HepG2 (cell line): Measurements from ENCODE around the gene SLC5A10. TPM values are rescaled to one million over a fixed set of nuclear protein-coding genes. Genes with fewer than 3 reads are reported as not detected.

Experiments
- BRCA1 ChIP-seq: sonication (generic); formaldehyde crosslinking; IDR thresholded peaks from 2 replicates; pipeline ENCODE4 v1.4.0; 2020; ENCODE audit warnings: missing genetic modification reagents
- CENPX ChIP-seq: sonication (generic); formaldehyde crosslinking; IDR thresholded peaks from 2 replicates; pipeline ENCODE4 v1.9.0; 2021; ENCODE audit warnings: mild to moderate bottlenecking, missing genetic modification reagents, moderate library complexity
- CREB1 ChIP-seq, 2 experiments: fragments of 450-650 bp in 1 of 2; IDR thresholded peaks; 2 replicates each; pipeline ENCODE4 v1.6.1; 2016 to 2017; ENCODE audit warnings: control low read depth in 1 of 2, mild to moderate bottlenecking in 1 of 2, missing compliant biosample characterization in 1 of 2, missing genetic modification characterization in 1 of 2
- FOXK2 ChIP-seq: fragments of 450-650 bp; IDR thresholded peaks from 2 replicates; pipeline ENCODE4 v1.6.1; 2016
- FOXM1 ChIP-seq: sonication (generic); formaldehyde crosslinking; IDR thresholded peaks from 2 replicates; pipeline ENCODE4 v1.5.0; 2020; ENCODE audit warnings: missing genetic modification reagents
- KAT8 ChIP-seq: IDR thresholded peaks from 2 replicates; pipeline ENCODE4 v1.6.1; 2016; ENCODE audit warnings: missing genetic modification reagents, missing compliant biosample characterization
- KDM3A ChIP-seq: IDR thresholded peaks from 2 replicates; pipeline ENCODE4 v1.6.1; 2018; ENCODE audit warnings: low read depth, missing compliant biosample characterization
- NFE2 ChIP-seq: sonication (generic); formaldehyde crosslinking; IDR thresholded peaks from 2 replicates; pipeline ENCODE4 v1.4.0; 2020; ENCODE audit warnings: missing genetic modification reagents
- PCBP1 ChIP-seq: fragments of 200-400 bp; formaldehyde crosslinking; IDR thresholded peaks from 2 replicates; pipeline ENCODE4 v1.6.1; 2017; ENCODE audit warnings: mild to moderate bottlenecking, low read depth, low read length, borderline replicate concordance
- PRDM10 ChIP-seq: sonication (generic); formaldehyde crosslinking; IDR thresholded peaks from 2 replicates; pipeline ENCODE4 v1.4.0; 2020; ENCODE audit warnings: low read depth, missing genetic modification reagents
- SAP130 ChIP-seq: IDR thresholded peaks from 2 replicates; pipeline ENCODE4 v1.6.1; 2016; ENCODE audit warnings: low read depth
- SOX13 ChIP-seq, 3 experiments: fragments of 450-650 bp in 1 of 3; sonication (generic) in 1 of 3; formaldehyde crosslinking in 1 of 3; IDR thresholded peaks in 2 of 3; conservative IDR thresholded peaks in 1 of 3; 2 replicates each; pipeline versions ENCODE4 v1.5.0 to v1.6.1; 2016 to 2020; ENCODE audit warnings: antibody characterized with exemption in 1 of 3, mild to moderate bottlenecking in 1 of 3, missing compliant biosample characterization in 1 of 3, missing genetic modification reagents in 1 of 3, moderate library complexity in 1 of 3
- SPEN ChIP-seq: sonication (generic); formaldehyde crosslinking; IDR thresholded peaks from 2 replicates; pipeline ENCODE4 v1.5.1; 2020; ENCODE audit warnings: low read depth, mild to moderate bottlenecking, missing genetic modification reagents
- ZBTB21 ChIP-seq: sonication (generic); formaldehyde crosslinking; IDR thresholded peaks from 2 replicates; pipeline ENCODE4 v1.4.0; 2020; ENCODE audit warnings: missing genetic modification reagents
- ZNF101 ChIP-seq: sonication (generic); formaldehyde crosslinking; IDR thresholded peaks from 2 replicates; pipeline ENCODE4 v1.4.0; 2020; ENCODE audit warnings: mild to moderate bottlenecking, low read depth, missing genetic modification reagents, borderline replicate concordance
- ZNF205 ChIP-seq: IDR thresholded peaks from 2 replicates; pipeline ENCODE4 v1.6.1; 2018; ENCODE audit warnings: missing biosample characterization, missing genetic modification reagents
- ZNF232 ChIP-seq: sonication (generic); formaldehyde crosslinking; IDR thresholded peaks from 2 replicates; pipeline ENCODE4 v1.4.0; 2020; ENCODE audit warnings: missing genetic modification reagents, borderline replicate concordance
- ZNF260 ChIP-seq: sonication (generic); formaldehyde crosslinking; IDR thresholded peaks from 2 replicates; pipeline ENCODE4 v1.4.0; 2020; ENCODE audit warnings: missing genetic modification reagents, low read depth, mild to moderate bottlenecking, borderline replicate concordance
- ZNF547 ChIP-seq: sonication (generic); formaldehyde crosslinking; IDR thresholded peaks from 2 replicates; pipeline ENCODE4 v1.5.1; 2020; ENCODE audit warnings: mild to moderate bottlenecking, missing genetic modification reagents
- ZNF563 ChIP-seq: sonication (generic); formaldehyde crosslinking; IDR thresholded peaks from 2 replicates; pipeline ENCODE4 v1.8.0; 2022; ENCODE audit warnings: mild to moderate bottlenecking, moderate library complexity, missing genetic modification reagents
- ZNF577 ChIP-seq: sonication (generic); formaldehyde crosslinking; IDR thresholded peaks from 2 replicates; pipeline ENCODE4 v1.4.0; 2020; ENCODE audit warnings: mild to moderate bottlenecking, low read depth, missing genetic modification reagents, borderline replicate concordance
- ZNF749 ChIP-seq: sonication (generic); formaldehyde crosslinking; IDR thresholded peaks from 2 replicates; pipeline ENCODE4 v1.8.0; 2022; ENCODE audit warnings: mild to moderate bottlenecking, missing genetic modification reagents, moderate library complexity, borderline replicate concordance
- ZSCAN12 ChIP-seq: sonication (generic); formaldehyde crosslinking; IDR thresholded peaks from 2 replicates; pipeline ENCODE4 v1.9.0; 2021; ENCODE audit warnings: mild to moderate bottlenecking, missing genetic modification reagents
- ZSCAN31 ChIP-seq: sonication (generic); formaldehyde crosslinking; IDR thresholded peaks from 2 replicates; pipeline ENCODE4 v1.5.0; 2020; ENCODE audit warnings: low read depth, mild to moderate bottlenecking, missing genetic modification reagents
- polyA plus RNA-seq, 8 experiments: library from polyadenylated mRNA; depleted of rRNA in 3 of 8; stranded (reverse) in 7 of 8; unstranded in 1 of 8; fragments of >200 nt; fragmentation: Illumina TruSeq in 4 of 8; extraction: Trizol in 4 of 8; gene quantifications; 2 replicates each; pipeline versions ENCODE4 v1.2.1 to v1.2.3, GENCODE V29; 2011 to 2016; ENCODE audit warnings: low read depth in 4 of 8, missing spikeins in 1 of 8, mixed read lengths in 1 of 8; ENCODE audit not compliant: insufficient read depth in 1 of 8
- total RNA-seq, 5 experiments: library from RNA; depleted of rRNA; stranded (reverse); fragments of >200 nt; fragmentation: Illumina TruSeq; extraction: Trizol; gene quantifications; 2 replicates each; pipeline ENCODE4 v1.2.3, GENCODE V29; 2016; ENCODE audit warnings: low read depth in 1 of 5
- TF ChIP-seq, protein P1 (sequence below): IDR thresholded peaks from 2 replicates; pipeline ENCODE4 v1.6.1; 2016; ENCODE audit warnings: missing biosample characterization, missing genetic modification reagents, low read depth

Gene SLC5A10
- total and polyA plus RNA-seq, 2 of the 13 experiments (the other 11 are each of a cell fraction or from before 2014, with no cell fraction given), result 0.05 TPM; not detected in 1

GRCh38 chr17:19005789-19006430 is 53.9 kb downstream of the SLC5A10 start (continued):
- no peak for TF ChIP-seq FOXK2
- no peak; the same call in 1 of the 2 replicates for TF ChIP-seq SPEN (CRISPR knock-in tag)
- TF ChIP-seq ZNF232 (CRISPR knock-in tag), result no peak
- TF ChIP-seq ZNF260 (CRISPR knock-in tag), result no peak
- no peak for TF ChIP-seq ZNF205 (CRISPR knock-in tag)
- TF ChIP-seq ZNF577 (CRISPR knock-in tag), result no peak
- TF ChIP-seq FOXM1 (CRISPR knock-in tag), result no peak
- TF ChIP-seq, protein P1, sequence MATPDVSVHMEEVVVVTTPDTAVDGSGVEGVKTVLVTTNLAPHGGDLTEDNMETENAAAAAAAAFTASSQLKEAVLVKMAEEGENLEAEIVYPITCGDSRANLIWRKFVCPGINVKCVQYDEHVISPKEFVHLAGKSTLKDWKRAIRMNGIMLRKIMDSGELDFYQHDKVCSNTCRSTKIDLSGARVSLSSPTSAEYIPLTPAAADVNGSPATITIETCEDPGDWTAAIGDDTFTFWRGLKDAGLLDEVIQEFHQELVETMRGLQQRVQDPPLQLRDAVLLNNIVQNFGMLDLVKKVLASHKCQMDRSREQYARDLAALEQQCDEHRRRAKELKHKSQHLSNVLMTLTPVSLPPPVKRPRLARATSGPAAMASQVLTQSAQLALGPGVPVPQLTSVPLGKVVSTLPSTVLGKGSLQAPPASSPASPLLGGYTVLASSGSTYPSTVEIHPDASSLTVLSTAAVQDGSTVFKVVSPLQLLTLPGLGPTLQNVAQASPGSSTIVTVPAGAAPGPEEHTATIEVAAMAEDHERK (CRISPR knock-in tag), result no peak
- no peak; the same call in 1 of the 2 replicates for TF ChIP-seq KAT8 (CRISPR knock-in tag)
- no peak for TF ChIP-seq ZNF101 (CRISPR knock-in tag)
- TF ChIP-seq ZNF547 (CRISPR knock-in tag), result no peak
- TF ChIP-seq CREB1 (IDR thresholded peaks at IDR 0.05), result no peak
- no peak for TF ChIP-seq CREB1 (CRISPR knock-in tag; IDR thresholded peaks at IDR 0.05)
- no peak for TF ChIP-seq ZNF563
- no peak for TF ChIP-seq BRCA1
- 0 out of 2 replicates have a peak, but pooled peaks have one; percentile 41 for TF ChIP-seq ZSCAN31
- peak; percentile 73; the same call in 1 of the 2 replicates for TF ChIP-seq KDM3A
- TF ChIP-seq ZSCAN12 (CRISPR knock-in tag), result no peak
- TF ChIP-seq ZNF749 (CRISPR knock-in tag), result no peak
- TF ChIP-seq CENPX (CRISPR knock-in tag), result no peak
- 0 out of 2 replicates have a peak, but pooled peaks have one; percentile 44 for TF ChIP-seq ZBTB21 (CRISPR knock-in tag)
- no peak for TF ChIP-seq NFE2 (CRISPR knock-in tag)
- TF ChIP-seq SOX13 (IDR thresholded peaks at IDR 0.05), result peak; percentile 66; the same call in 1 of the 2 replicates
- TF ChIP-seq SOX13 (CRISPR knock-in tag; conservative IDR thresholded peaks at IDR 0.05 in 1 of 2, IDR thresholded peaks at IDR 0.05 in 1 of 2), result peak in 1 of 2 experiments; percentile 89; a peak in 2 of 4 replicates
- TF ChIP-seq PRDM10 (CRISPR knock-in tag), result peak; percentile 55; the same call in 1 of the 2 replicates
- peak; percentile 82 for TF ChIP-seq SAP130
- no peak for TF ChIP-seq PCBP1
